Cardiac atrium fibroblast (primary cell): ENCODE data around the gene CWC22. TPM values are rescaled to one million over a fixed set of nuclear protein-coding genes. Genes with fewer than 3 reads are reported as not detected.

Experiments
- total RNA-seq: library from RNA; depleted of rRNA; stranded (reverse); fragments of >200 nt; gene quantifications from 2 replicates; pipeline ENCODE4 v1.2.3, GENCODE V29; 2015

Gene CWC22
- 7.9 and 10.5 TPM in 2 replicates for total RNA-seq

GRCh38 chr2:180006781-180007579 is at the start of gene CWC22:
Gene CWC22 (minus strand): TSS chr2:180007297. CDS start chr2:179993341, 13,956 bp downstream.

Other genes starting within 250 kb of the CWC22 start
- not detected in 2 replicates for gene ZNF385B, start 145.7 kb downstream of the CWC22 start, total RNA-seq